ENCODE data around the gene ANKMY1. TPM values are rescaled to one million over a fixed set of nuclear protein-coding genes. Genes with fewer than 3 reads are reported as not detected.

Gene ANKMY1
- total RNA-seq, 1 experiment from 2014 or later: 19.5 TPM

GRCh38 chr2:240454106-240454901 lies 103.5 kb downstream of the ANKMY1 start:
- Histone ChIP-seq H3K27me3 (ENCODE audit: low read length) (no peaks in the 10 kb centered on the region), H3K4me1 (ENCODE audit: insufficient read depth, low read length) (no peaks in the 10 kb centered on the region; the same call in 1 of the 2 replicates), H3F3A (ENCODE audit: low read length, unreplicated experiment) (no peaks in the 10 kb centered on the region), H3K4me2 (ENCODE audit: low read length) (no peak overlapping the region), H3K27ac (ENCODE audit: low read length) (no peak overlapping the region), H3K9me2 (replicated peaks; ENCODE audit: low read length) (no peaks in the 10 kb centered on the region), H4K20me1 (ENCODE audit: low read length) (no peaks in the 10 kb centered on the region), H3K79me2 (ENCODE audit: low read length) (no peaks in the 10 kb centered on the region), H2AFZ (ENCODE audit: low read length) (no peak overlapping the region), H3K4me3 (ENCODE audit: low read length) (no peak overlapping the region), H3K36me3 (ENCODE audit: low read depth, low read length) (no peaks in the 10 kb centered on the region), H3K9me3 (ENCODE audit: low read length) (no peaks in the 10 kb centered on the region), H3K9ac (ENCODE audit: low read length) (no peak overlapping the region)
- ATAC-seq (no peak), DNase-seq (no peak)
- ChIA-PET CTCF (no interaction called here), POLR2A (ENCODE audit: unreplicated experiment) (no interaction called here)
- TF ChIP-seq EZH2 (IDR thresholded peaks at IDR 0.05; ENCODE audit: low read length, unreplicated experiment) (no peak), EZH2phosphoT487 (IDR thresholded peaks at IDR 0.05; ENCODE audit: borderline replicate concordance, low read length) (no peak)
- TF ChIP-seq, protein P1, sequence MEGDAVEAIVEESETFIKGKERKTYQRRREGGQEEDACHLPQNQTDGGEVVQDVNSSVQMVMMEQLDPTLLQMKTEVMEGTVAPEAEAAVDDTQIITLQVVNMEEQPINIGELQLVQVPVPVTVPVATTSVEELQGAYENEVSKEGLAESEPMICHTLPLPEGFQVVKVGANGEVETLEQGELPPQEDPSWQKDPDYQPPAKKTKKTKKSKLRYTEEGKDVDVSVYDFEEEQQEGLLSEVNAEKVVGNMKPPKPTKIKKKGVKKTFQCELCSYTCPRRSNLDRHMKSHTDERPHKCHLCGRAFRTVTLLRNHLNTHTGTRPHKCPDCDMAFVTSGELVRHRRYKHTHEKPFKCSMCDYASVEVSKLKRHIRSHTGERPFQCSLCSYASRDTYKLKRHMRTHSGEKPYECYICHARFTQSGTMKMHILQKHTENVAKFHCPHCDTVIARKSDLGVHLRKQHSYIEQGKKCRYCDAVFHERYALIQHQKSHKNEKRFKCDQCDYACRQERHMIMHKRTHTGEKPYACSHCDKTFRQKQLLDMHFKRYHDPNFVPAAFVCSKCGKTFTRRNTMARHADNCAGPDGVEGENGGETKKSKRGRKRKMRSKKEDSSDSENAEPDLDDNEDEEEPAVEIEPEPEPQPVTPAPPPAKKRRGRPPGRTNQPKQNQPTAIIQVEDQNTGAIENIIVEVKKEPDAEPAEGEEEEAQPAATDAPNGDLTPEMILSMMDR (conservative IDR thresholded peaks at IDR 0.05; ENCODE audit: low read depth, low read length): no peak
- intact Hi-C loops (cut with micrococcal nuclease): no loop called here
- no TSS peak for BruUV-seq (replicated peaks)

- no peak for ATAC-seq
- no peaks in the 10 kb centered on the region for H3K9me2 ChIP-seq (replicated peaks; ENCODE audit: low read length)
- intact Hi-C loops (cut with micrococcal nuclease): no loop called here
- H3K36me3 ChIP-seq (ENCODE audit: low read depth, low read length): no peaks in the 10 kb centered on the region
- H3K9me3 ChIP-seq (ENCODE audit: low read length): no peaks in the 10 kb centered on the region
- CTCF ChIA-PET: no interaction called here
- H3K27ac ChIP-seq (ENCODE audit: low read length): no peak overlapping the region
- no peak overlapping the region for H2AFZ ChIP-seq (ENCODE audit: low read length)
- DNase-seq: no peak
- H4K20me1 ChIP-seq (ENCODE audit: low read length): no peaks in the 10 kb centered on the region
- no peak overlapping the region for H3K4me3 ChIP-seq (ENCODE audit: low read length)
- H3F3A ChIP-seq (ENCODE audit: low read length, unreplicated experiment): no peaks in the 10 kb centered on the region
- no peaks in the 10 kb centered on the region for H3K79me2 ChIP-seq (ENCODE audit: low read length)
- no peak for TF ChIP-seq EZH2 (IDR thresholded peaks at IDR 0.05; ENCODE audit: low read length, unreplicated experiment)
- TF ChIP-seq, protein P1 (conservative IDR thresholded peaks at IDR 0.05; ENCODE audit: low read depth, low read length): no peak
- no peak for TF ChIP-seq EZH2phosphoT487 (IDR thresholded peaks at IDR 0.05; ENCODE audit: borderline replicate concordance, low read length)
- H3K4me1 ChIP-seq (ENCODE audit: insufficient read depth, low read length): no peaks in the 10 kb centered on the region; the same call in 1 of the 2 replicates
- BruUV-seq (replicated peaks): no TSS peak
- H3K27me3 ChIP-seq (ENCODE audit: low read length): no peaks in the 10 kb centered on the region
- H3K4me2 ChIP-seq (ENCODE audit: low read length): no peak overlapping the region
- POLR2A ChIA-PET (ENCODE audit: unreplicated experiment): no interaction called here
- H3K9ac ChIP-seq (ENCODE audit: low read length): no peak overlapping the region
These were observed 104.2 kb downstream of the ANKMY1 start for GRCh38 chr2:240453461-240454105.

Data from PC-3 (cell line).